HG03108 (cell line): ENCODE results near the gene DSC3.

ENCODE experiments used
- ATAC-seq: cut with Tn5 transposase; IDR thresholded peaks from one replicate; pipeline ENCODE4 v1.9.1; 2021; ENCODE audit warnings: moderate library complexity; ENCODE audit not compliant: unreplicated experiment

DSC3 gene

GRCh38 chr18:31042406-31043181, at the start of gene DSC3:
Gene DSC3, minus strand, starts transcription at chr18:31042742. Its CDS starts 82 bp downstream, at chr18:31042660.
- no peak for ATAC-seq

- no peak for ATAC-seq
Observed at GRCh38 chr18:31091350-31091749, 48.8 kb upstream of the DSC3 start.

- no peak for ATAC-seq
Observed at GRCh38 chr18:31088532-31088931, 46.0 kb upstream of the DSC3 start.

GRCh38 chr18:31079973-31080372, 37.4 kb upstream of the DSC3 start:
- ATAC-seq, result no peak

- ATAC-seq, result no peak
Observed at GRCh38 chr18:31077878-31078277, 35.3 kb upstream of the DSC3 start.

GRCh38 chr18:31072175-31072574, 29.6 kb upstream of the DSC3 start:
- no peak for ATAC-seq

GRCh38 chr18:31070206-31070605, 27.7 kb upstream of the DSC3 start:
- no peak for ATAC-seq

- no peak for ATAC-seq
Observed at GRCh38 chr18:31066266-31066665, 23.7 kb upstream of the DSC3 start.

GRCh38 chr18:31065036-31065773, 22.7 kb upstream of the DSC3 start:
- no peak for ATAC-seq

- ATAC-seq, result no peak
Observed at GRCh38 chr18:31064130-31064529, 21.6 kb upstream of the DSC3 start.

GRCh38 chr18:31061945-31062344, 19.4 kb upstream of the DSC3 start:
- no peak for ATAC-seq

GRCh38 chr18:31058897-31059296, 16.4 kb upstream of the DSC3 start:
- ATAC-seq, result no peak

- ATAC-seq, result no peak
Observed at GRCh38 chr18:31057917-31058316, 15.4 kb upstream of the DSC3 start.

GRCh38 chr18:31057051-31057450, 14.5 kb upstream of the DSC3 start:
- ATAC-seq, result no peak

GRCh38 chr18:31056296-31056695, 13.8 kb upstream of the DSC3 start:
- no peak for ATAC-seq

GRCh38 chr18:31050635-31051034, 8.1 kb upstream of the DSC3 start:
- no peak for ATAC-seq

- ATAC-seq, result no peak
Observed at GRCh38 chr18:31049189-31049588, 6.6 kb upstream of the DSC3 start.

GRCh38 chr18:31048216-31048615, 5.7 kb upstream of the DSC3 start:
- no peak for ATAC-seq

GRCh38 chr18:31046916-31047315, 4.4 kb upstream of the DSC3 start:
- no peak for ATAC-seq

GRCh38 chr18:31045599-31045998, 3.1 kb upstream of the DSC3 start:
- ATAC-seq, result no peak

GRCh38 chr18:31044926-31045325, 2.4 kb upstream of the DSC3 start:
- ATAC-seq, result no peak

GRCh38 chr18:31043709-31044108, 1.2 kb upstream of the DSC3 start:
- ATAC-seq, result no peak

- ATAC-seq, result no peak
Observed at GRCh38 chr18:31042084-31042405, 497 bp downstream of the DSC3 start.
